ENCODE results near the gene AGAP2. TPM values are rescaled to one million over a fixed set of nuclear protein-coding genes. Genes with fewer than 3 reads are reported as not detected.
"Not testable (repeated sequence)": the region's sequence is repeated elsewhere in the genome, so short reads cannot be mapped to it uniquely, and the experiment has no call there.

AGAP2 gene
- polyA plus RNA-seq, 1 experiment, result 0.05 TPM

GRCh38 chr12:57724003-57724935 is 14.3 kb downstream of the AGAP2 start:
- Histone ChIP-seq H3K27me3 (ENCODE audit: control insufficient read depth, insufficient read depth, low read length) (0 out of 2 replicates have a peak, but pooled peaks cover under 1% of the 10 kb centered on the region), H3K4me3 (ENCODE audit: low read depth, low read length) (no peak overlapping the region), H3K36me3 (ENCODE audit: control insufficient read depth, insufficient read depth, low read length) (peaks cover 16% of the 10 kb centered on the region)
- CTCF ChIA-PET, result interaction anchor here (0.9 to 3.0 kb wide), 2 partner anchors 10 to 12 kb away, joined by 3 to 58 read pairs; partner anchors contain the start of gene AGAP2
- DNase-seq (ENCODE audit: low read depth), result no peak
- POLR2A ChIA-PET, result no interaction called here
- TF ChIP-seq CTCF (IDR thresholded peaks at IDR 0.05; ENCODE audit: insufficient read depth, low read depth, low read length), result no peak

GRCh38 chr12:57723630-57723962 is 14.9 kb downstream of the AGAP2 start:
- ChIA-PET POLR2A (no interaction called here), CTCF (no interaction called here)
- no peak for TF ChIP-seq CTCF (IDR thresholded peaks at IDR 0.05; ENCODE audit: insufficient read depth, low read depth, low read length)
- Histone ChIP-seq H3K27me3 (ENCODE audit: control insufficient read depth, insufficient read depth, low read length) (no peaks in the 10 kb centered on the region), H3K36me3 (ENCODE audit: control insufficient read depth, insufficient read depth, low read length) (peaks cover 22% of the 10 kb centered on the region), H3K4me3 (ENCODE audit: low read depth, low read length) (no peak overlapping the region)
- DNase-seq (ENCODE audit: low read depth), result no peak

- Histone ChIP-seq H3K27me3 (ENCODE audit: control insufficient read depth, insufficient read depth, low read length) (no peaks in the 10 kb centered on the region), H3K36me3 (ENCODE audit: control insufficient read depth, insufficient read depth, low read length) (peaks cover 24% of the 10 kb centered on the region), H3K4me3 (ENCODE audit: low read depth, low read length) (no peak overlapping the region)
- no peak for TF ChIP-seq CTCF (IDR thresholded peaks at IDR 0.05; ENCODE audit: insufficient read depth, low read depth, low read length)
- POLR2A ChIA-PET, result no interaction called here
- CTCF ChIA-PET, result interaction anchor here (1.7 kb wide), 1 partner anchor 13 kb away, joined by 3 read pairs; no protein-coding TSS in a partner anchor
- DNase-seq (ENCODE audit: low read depth), result no peak
Measured at GRCh38 chr12:57722716-57723629, 15.6 kb downstream of the AGAP2 start.

- H3K4me3 ChIP-seq (ENCODE audit: low read depth, low read length); POLR2A ChIA-PET; DNase-seq (ENCODE audit: low read depth); H3K27me3 ChIP-seq (ENCODE audit: control insufficient read depth, insufficient read depth, low read length): not testable (repeated sequence)
- CTCF ChIA-PET, result interaction anchor here (1.7 kb wide), 1 partner anchor 14 kb away, joined by 3 read pairs; no protein-coding TSS in a partner anchor
- H3K36me3 ChIP-seq (ENCODE audit: control insufficient read depth, insufficient read depth, low read length), result peaks cover 22% of the 10 kb centered on the region
Measured at GRCh38 chr12:57721846-57722608, 16.5 kb downstream of the AGAP2 start.
